Stimulated activated CD8-positive, alpha-beta memory T cell treated with anti-CD3 and anti-CD28 coated beads, Interleukin-4, amount 100 ng/mL, for 4 hours (primary cell): ENCODE results near the gene IGSF9B.

Source experiments
- DNase-seq, 2 donors: peaks; one replicate each; pipeline ENCODE4 v3.0.0-alpha.2; 2020; ENCODE audit warnings: low read depth in 2 of 2, low spot score in 1 of 2

IGSF9B gene

GRCh38 chr11:133940034-133940433, 16.7 kb downstream of the IGSF9B start:
- DNase-seq: no peak

GRCh38 chr11:133939558-133939957, 17.2 kb downstream of the IGSF9B start:
- no peak for DNase-seq

- no peak for DNase-seq
Measured at GRCh38 chr11:133938166-133938565, 18.6 kb downstream of the IGSF9B start.

- no peak for DNase-seq
Measured at GRCh38 chr11:133937468-133937867, 19.3 kb downstream of the IGSF9B start.

GRCh38 chr11:133937015-133937414, 19.8 kb downstream of the IGSF9B start:
- no peak for DNase-seq

- no peak for DNase-seq
Measured at GRCh38 chr11:133936592-133936991, 20.2 kb downstream of the IGSF9B start.

- no peak for DNase-seq
Measured at GRCh38 chr11:133936136-133936535, 20.6 kb downstream of the IGSF9B start.

- no peak for DNase-seq
Measured at GRCh38 chr11:133935551-133935910, 21.2 kb downstream of the IGSF9B start.

- no peak for DNase-seq
Measured at GRCh38 chr11:133934599-133935550, 21.9 kb downstream of the IGSF9B start.

- no peak for DNase-seq
Measured at GRCh38 chr11:133934096-133934495, 22.7 kb downstream of the IGSF9B start.

GRCh38 chr11:133931449-133932060, 25.2 kb downstream of the IGSF9B start:
- DNase-seq: no peak

- no peak for DNase-seq
Measured at GRCh38 chr11:133930767-133931448, 25.9 kb downstream of the IGSF9B start.

- DNase-seq: no peak
Measured at GRCh38 chr11:133930053-133930766, 26.6 kb downstream of the IGSF9B start.

- no peak for DNase-seq
Measured at GRCh38 chr11:133929401-133930052, 27.2 kb downstream of the IGSF9B start.

GRCh38 chr11:133928628-133929059, 28.1 kb downstream of the IGSF9B start:
- no peak for DNase-seq

GRCh38 chr11:133927690-133928627, 28.8 kb downstream of the IGSF9B start:
- DNase-seq: peak in 1 of 2 donors; percentile 37

- no peak for DNase-seq
Measured at GRCh38 chr11:133926466-133927246, 30.1 kb downstream of the IGSF9B start.

GRCh38 chr11:133925756-133926155, 31.0 kb downstream of the IGSF9B start:
- no peak for DNase-seq

GRCh38 chr11:133924661-133925060, 32.1 kb downstream of the IGSF9B start:
- DNase-seq: no peak
